GM23338 (cell line): ENCODE results near the gene CPA3. TPM values are rescaled to one million over a fixed set of nuclear protein-coding genes. Genes with fewer than 3 reads are reported as not detected.

Source experiments
- ATAC-seq: fragments of 200-7000 bp; cut with Tn5 transposase; 3 replicates; pipeline ENCODE4 v1.9.1; 2020
- DNase-seq: peaks from one replicate; pipeline ENCODE4 v3.0.0-alpha.2; 2015; ENCODE audit warnings: low spot score
- H2AFZ ChIP-seq: fragments of 200-600 bp; sonication (generic); 2 replicates; pipeline ENCODE4 v1.8.0; 2016; ENCODE audit warnings: antibody characterized with exemption, mild to moderate bottlenecking, moderate library complexity
- H3F3A ChIP-seq: fragments of 200-600 bp; sonication (generic); replicated peaks from 2 replicates; pipeline ENCODE4 v1.8.0; 2017; ENCODE audit warnings: antibody characterized with exemption, mixed run types, low read depth
- H3K27ac ChIP-seq: fragments of 200-600 bp; sonication (generic); 2 replicates; pipeline ENCODE4 v1.6.1; 2016; ENCODE audit warnings: low read depth
- H3K27me3 ChIP-seq: fragments of 200-600 bp; sonication (generic); 2 replicates; pipeline ENCODE4 v1.8.0; 2016; ENCODE audit warnings: mild to moderate bottlenecking, mixed run types, moderate library complexity; ENCODE audit not compliant: insufficient read depth
- H3K36me3 ChIP-seq: fragments of 200-600 bp; sonication (generic); 2 replicates; pipeline ENCODE4 v1.8.0; 2016; ENCODE audit warnings: mild to moderate bottlenecking; ENCODE audit not compliant: insufficient read depth
- H3K4me1 ChIP-seq: fragments of 200-600 bp; sonication (generic); 2 replicates; pipeline ENCODE4 v1.8.0; 2016; ENCODE audit warnings: mild to moderate bottlenecking, moderate library complexity; ENCODE audit not compliant: insufficient read depth
- H3K4me2 ChIP-seq: fragments of 200-600 bp; sonication (generic); 2 replicates; pipeline ENCODE4 v1.7.1; 2017; ENCODE audit warnings: mixed run types
- H3K4me3 ChIP-seq: fragments of 200-600 bp; sonication (generic); 2 replicates; pipeline ENCODE4 v1.6.1; 2016; ENCODE audit warnings: mixed run types
- H3K79me2 ChIP-seq: fragments of 200-600 bp; sonication (generic); replicated peaks from 2 replicates; pipeline ENCODE4 v1.8.0; 2017; ENCODE audit warnings: mild to moderate bottlenecking; ENCODE audit not compliant: insufficient read depth
- H3K9me2 ChIP-seq: fragments of 200-600 bp; sonication (generic); 2 replicates; pipeline ENCODE4 v1.8.0; 2017; ENCODE audit not compliant: insufficient read depth
- H4K20me1 ChIP-seq: fragments of 200-600 bp; sonication (generic); replicated peaks from 2 replicates; pipeline ENCODE4 v1.8.0; 2017; ENCODE audit warnings: mild to moderate bottlenecking; ENCODE audit not compliant: insufficient read depth
- H3K27ac Mint-ChIP-seq: 2 replicates; pipeline ENCODE4 v1.8.0; 2020; ENCODE audit warnings: inconsistent platforms, mild to moderate bottlenecking, moderate library complexity, mixed read lengths
- H3K27me3 Mint-ChIP-seq: 3 replicates; pipeline ENCODE4 v1.8.0; 2022; ENCODE audit warnings: low read depth, mild to moderate bottlenecking, moderate library complexity, mixed read lengths, inconsistent platforms; ENCODE audit not compliant: insufficient read depth, poor library complexity
- H3K36me3 Mint-ChIP-seq: 3 replicates; pipeline ENCODE4 v1.8.0; 2021; ENCODE audit warnings: low read depth, mild to moderate bottlenecking, inconsistent platforms, moderate library complexity, mixed read lengths
- H3K4me1 Mint-ChIP-seq: 3 replicates; pipeline ENCODE4 v1.8.0; 2020; ENCODE audit warnings: mild to moderate bottlenecking, inconsistent platforms, mixed read lengths
- H3K4me3 Mint-ChIP-seq: 3 replicates; pipeline ENCODE4 v1.8.0; 2021; ENCODE audit warnings: moderate library complexity, mild to moderate bottlenecking, inconsistent platforms, mixed read lengths
- H3K9me3 Mint-ChIP-seq: 3 replicates; pipeline ENCODE4 v1.8.0; 2020; ENCODE audit warnings: moderate library complexity, mild to moderate bottlenecking, inconsistent platforms, mixed read lengths
- CREB1 ChIP-seq: fragments of 250-450 bp; sonication (Bioruptor Pico); IDR thresholded peaks from 2 replicates; pipeline ENCODE4 v1.5.0; 2020; ENCODE audit warnings: low read depth, mild to moderate bottlenecking, moderate library complexity
- EZH2 ChIP-seq: fragments of 200-600 bp; sonication (generic); IDR thresholded peaks from one replicate; pipeline ENCODE4 v1.8.0; 2017; ENCODE audit warnings: antibody characterized with exemption, mild to moderate bottlenecking, low read depth; ENCODE audit not compliant: unreplicated experiment
- EZH2phosphoT487 ChIP-seq: fragments of 200-600 bp; sonication (generic); IDR thresholded peaks from one replicate; pipeline ENCODE4 v1.8.1; 2018; ENCODE audit warnings: antibody characterized with exemption; ENCODE audit not compliant: unreplicated experiment
- JUNB ChIP-seq: IDR thresholded peaks from one replicate; pipeline ENCODE4 v1.6.1; 2016; ENCODE audit warnings: antibody characterized with exemption; ENCODE audit not compliant: unreplicated experiment
- NANOG ChIP-seq: IDR thresholded peaks from 2 replicates; pipeline ENCODE4 v1.6.1; 2016; ENCODE audit warnings: antibody characterized with exemption, borderline replicate concordance
- POLR2AphosphoS5 ChIP-seq: IDR thresholded peaks from 2 replicates; pipeline ENCODE4 v1.6.1; 2016; ENCODE audit warnings: antibody characterized with exemption, low read depth
- STAT1 ChIP-seq: IDR thresholded peaks from one replicate; pipeline ENCODE4 v1.6.1; 2016; ENCODE audit warnings: antibody characterized with exemption; ENCODE audit not compliant: unreplicated experiment
- ZNF114 ChIP-seq: fragments of 250-450 bp; sonication (Bioruptor Pico); IDR thresholded peaks from 2 replicates; pipeline ENCODE4 v1.5.0; 2020; ENCODE audit warnings: mild to moderate bottlenecking, moderate library complexity
- ZNF331 ChIP-seq: fragments of 250-450 bp; sonication (Bioruptor Pico); IDR thresholded peaks from 2 replicates; pipeline ENCODE4 v1.5.0; 2020; ENCODE audit warnings: low read depth, mild to moderate bottlenecking, moderate library complexity
- polyA plus RNA-seq: library from polyadenylated mRNA; unstranded; fragments of >200 nt; fragmentation: Nextera tagmentation; extraction: Ambion mirVana; gene quantifications from 2 replicates; pipeline ENCODE4 v1.2.1, GENCODE V29; 2016
- total RNA-seq: library from RNA; depleted of rRNA; stranded (reverse); fragments of >200 nt; shearing (Covaris generic); gene quantifications from 2 replicates; pipeline ENCODE4 v1.2.3, GENCODE V29; 2014
- TF ChIP-seq, protein P1 (sequence below): fragments of 250-450 bp; sonication (Bioruptor Pico); IDR thresholded peaks from 2 replicates; pipeline ENCODE4 v1.5.0; 2020; ENCODE audit warnings: mild to moderate bottlenecking, moderate library complexity
- TF ChIP-seq, protein P2 (sequence below), 2 experiments: fragments of 200-600 bp in 1 of 2; sonication (generic) in 1 of 2; conservative IDR thresholded peaks; 2 replicates each; pipeline versions ENCODE4 v1.5.1 to v1.6.1; 2016 to 2017; ENCODE audit warnings: antibody characterized with exemption in 2 of 2, low read depth in 2 of 2, mild to moderate bottlenecking in 2 of 2, moderate library complexity in 1 of 2
- TF ChIP-seq, protein P3 (sequence below): IDR thresholded peaks from 2 replicates; pipeline ENCODE4 v1.6.1; 2016; ENCODE audit warnings: antibody characterized with exemption
- TF ChIP-seq, protein P4 (sequence below): IDR thresholded peaks from one replicate; pipeline ENCODE4 v1.6.1; 2018; ENCODE audit warnings: antibody characterized with exemption; ENCODE audit not compliant: unreplicated experiment

CPA3 gene
- total and polyA plus RNA-seq, 2 experiments from 2014 or later: not detected

DNA sequence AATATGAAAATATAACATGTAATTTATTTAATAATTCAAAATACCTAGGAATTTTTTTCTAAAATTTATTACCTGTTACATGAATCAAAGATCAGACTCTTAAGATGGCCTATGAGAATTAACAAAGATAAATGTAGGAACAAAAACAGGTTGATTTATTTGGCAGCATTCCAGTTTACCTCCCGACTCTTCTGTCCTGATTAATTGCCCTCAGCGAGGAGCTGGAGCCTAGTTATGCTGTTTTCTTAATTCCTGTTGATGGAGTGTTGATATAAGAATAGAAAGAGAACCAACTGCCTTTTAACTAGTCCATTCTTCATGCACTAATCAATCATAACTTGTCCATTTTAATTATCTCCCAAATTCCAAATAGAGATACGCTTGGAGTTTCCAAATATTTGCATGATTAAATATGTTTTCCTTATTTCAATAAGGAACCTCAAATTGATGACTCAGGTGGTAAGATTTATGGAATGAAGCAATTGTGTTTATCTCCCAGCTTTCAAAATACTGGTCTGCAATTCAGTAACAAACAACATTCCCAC lies 48.0 kb upstream of the CPA3 start:
- Histone ChIP-seq H2AFZ (no peak overlapping the region), H3K4me2 (no peak overlapping the region), H3K36me3 (no peaks in the 10 kb centered on the region), H4K20me1 (no peaks in the 10 kb centered on the region), H3K79me2 (no peaks in the 10 kb centered on the region), H3K27me3 (no peaks in the 10 kb centered on the region), H3F3A (no peaks in the 10 kb centered on the region), H3K4me3 (no peak overlapping the region), H3K27ac (no peak overlapping the region), H3K4me1 (peaks cover 18% of the 10 kb centered on the region), H3K9me2 (no peaks in the 10 kb centered on the region)
- no peaks in the 10 kb centered on the region; the same call in 2 of the 3 replicates for H3K9me3 Mint-ChIP-seq
- no peak for DNase-seq
- TF ChIP-seq POLR2AphosphoS5 (no peak), ZNF331 (no peak), EZH2 (no peak), CREB1 (no peak), NANOG (no peak), ZNF114 (CRISPR knock-in tag) (no peak), STAT1 (no peak), EZH2phosphoT487 (no peak), JUNB (no peak)
- TF ChIP-seq, protein P1, sequence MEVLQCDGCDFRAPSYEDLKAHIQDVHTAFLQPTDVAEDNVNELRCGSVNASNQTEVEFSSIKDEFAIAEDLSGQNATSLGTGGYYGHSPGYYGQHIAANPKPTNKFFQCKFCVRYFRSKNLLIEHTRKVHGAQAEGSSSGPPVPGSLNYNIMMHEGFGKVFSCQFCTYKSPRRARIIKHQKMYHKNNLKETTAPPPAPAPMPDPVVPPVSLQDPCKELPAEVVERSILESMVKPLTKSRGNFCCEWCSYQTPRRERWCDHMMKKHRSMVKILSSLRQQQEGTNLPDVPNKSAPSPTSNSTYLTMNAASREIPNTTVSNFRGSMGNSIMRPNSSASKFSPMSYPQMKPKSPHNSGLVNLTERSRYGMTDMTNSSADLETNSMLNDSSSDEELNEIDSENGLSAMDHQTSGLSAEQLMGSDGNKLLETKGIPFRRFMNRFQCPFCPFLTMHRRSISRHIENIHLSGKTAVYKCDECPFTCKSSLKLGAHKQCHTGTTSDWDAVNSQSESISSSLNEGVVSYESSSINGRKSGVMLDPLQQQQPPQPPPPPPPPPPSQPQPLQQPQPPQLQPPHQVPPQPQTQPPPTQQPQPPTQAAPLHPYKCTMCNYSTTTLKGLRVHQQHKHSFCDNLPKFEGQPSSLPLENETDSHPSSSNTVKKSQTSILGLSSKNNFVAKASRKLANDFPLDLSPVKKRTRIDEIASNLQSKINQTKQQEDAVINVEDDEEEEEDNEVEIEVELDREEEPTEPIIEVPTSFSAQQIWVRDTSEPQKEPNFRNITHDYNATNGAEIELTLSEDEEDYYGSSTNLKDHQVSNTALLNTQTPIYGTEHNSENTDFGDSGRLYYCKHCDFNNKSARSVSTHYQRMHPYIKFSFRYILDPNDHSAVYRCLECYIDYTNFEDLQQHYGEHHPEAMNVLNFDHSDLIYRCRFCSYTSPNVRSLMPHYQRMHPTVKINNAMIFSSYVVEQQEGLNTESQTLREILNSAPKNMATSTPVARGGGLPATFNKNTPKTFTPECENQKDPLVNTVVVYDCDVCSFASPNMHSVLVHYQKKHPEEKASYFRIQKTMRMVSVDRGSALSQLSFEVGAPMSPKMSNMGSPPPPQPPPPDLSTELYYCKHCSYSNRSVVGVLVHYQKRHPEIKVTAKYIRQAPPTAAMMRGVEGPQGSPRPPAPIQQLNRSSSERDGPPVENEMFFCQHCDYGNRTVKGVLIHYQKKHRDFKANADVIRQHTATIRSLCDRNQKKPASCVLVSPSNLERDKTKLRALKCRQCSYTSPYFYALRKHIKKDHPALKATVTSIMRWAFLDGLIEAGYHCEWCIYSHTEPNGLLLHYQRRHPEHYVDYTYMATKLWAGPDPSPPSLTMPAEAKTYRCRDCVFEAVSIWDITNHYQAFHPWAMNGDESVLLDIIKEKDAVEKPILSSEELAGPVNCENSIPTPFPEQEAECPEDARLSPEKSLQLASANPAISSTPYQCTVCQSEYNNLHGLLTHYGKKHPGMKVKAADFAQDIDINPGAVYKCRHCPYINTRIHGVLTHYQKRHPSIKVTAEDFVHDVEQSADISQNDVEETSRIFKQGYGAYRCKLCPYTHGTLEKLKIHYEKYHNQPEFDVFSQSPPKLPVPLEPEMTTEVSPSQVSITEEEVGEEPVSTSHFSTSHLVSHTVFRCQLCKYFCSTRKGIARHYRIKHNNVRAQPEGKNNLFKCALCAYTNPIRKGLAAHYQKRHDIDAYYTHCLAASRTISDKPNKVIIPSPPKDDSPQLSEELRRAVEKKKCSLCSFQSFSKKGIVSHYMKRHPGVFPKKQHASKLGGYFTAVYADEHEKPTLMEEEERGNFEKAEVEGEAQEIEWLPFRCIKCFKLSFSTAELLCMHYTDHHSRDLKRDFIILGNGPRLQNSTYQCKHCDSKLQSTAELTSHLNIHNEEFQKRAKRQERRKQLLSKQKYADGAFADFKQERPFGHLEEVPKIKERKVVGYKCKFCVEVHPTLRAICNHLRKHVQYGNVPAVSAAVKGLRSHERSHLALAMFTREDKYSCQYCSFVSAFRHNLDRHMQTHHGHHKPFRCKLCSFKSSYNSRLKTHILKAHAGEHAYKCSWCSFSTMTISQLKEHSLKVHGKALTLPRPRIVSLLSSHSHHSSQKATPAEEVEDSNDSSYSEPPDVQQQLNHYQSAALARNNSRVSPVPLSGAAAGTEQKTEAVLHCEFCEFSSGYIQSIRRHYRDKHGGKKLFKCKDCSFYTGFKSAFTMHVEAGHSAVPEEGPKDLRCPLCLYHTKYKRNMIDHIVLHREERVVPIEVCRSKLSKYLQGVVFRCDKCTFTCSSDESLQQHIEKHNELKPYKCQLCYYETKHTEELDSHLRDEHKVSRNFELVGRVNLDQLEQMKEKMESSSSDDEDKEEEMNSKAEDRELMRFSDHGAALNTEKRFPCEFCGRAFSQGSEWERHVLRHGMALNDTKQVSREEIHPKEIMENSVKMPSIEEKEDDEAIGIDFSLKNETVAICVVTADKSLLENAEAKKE (CRISPR knock-in tag): no peak
- TF ChIP-seq, protein P2, sequence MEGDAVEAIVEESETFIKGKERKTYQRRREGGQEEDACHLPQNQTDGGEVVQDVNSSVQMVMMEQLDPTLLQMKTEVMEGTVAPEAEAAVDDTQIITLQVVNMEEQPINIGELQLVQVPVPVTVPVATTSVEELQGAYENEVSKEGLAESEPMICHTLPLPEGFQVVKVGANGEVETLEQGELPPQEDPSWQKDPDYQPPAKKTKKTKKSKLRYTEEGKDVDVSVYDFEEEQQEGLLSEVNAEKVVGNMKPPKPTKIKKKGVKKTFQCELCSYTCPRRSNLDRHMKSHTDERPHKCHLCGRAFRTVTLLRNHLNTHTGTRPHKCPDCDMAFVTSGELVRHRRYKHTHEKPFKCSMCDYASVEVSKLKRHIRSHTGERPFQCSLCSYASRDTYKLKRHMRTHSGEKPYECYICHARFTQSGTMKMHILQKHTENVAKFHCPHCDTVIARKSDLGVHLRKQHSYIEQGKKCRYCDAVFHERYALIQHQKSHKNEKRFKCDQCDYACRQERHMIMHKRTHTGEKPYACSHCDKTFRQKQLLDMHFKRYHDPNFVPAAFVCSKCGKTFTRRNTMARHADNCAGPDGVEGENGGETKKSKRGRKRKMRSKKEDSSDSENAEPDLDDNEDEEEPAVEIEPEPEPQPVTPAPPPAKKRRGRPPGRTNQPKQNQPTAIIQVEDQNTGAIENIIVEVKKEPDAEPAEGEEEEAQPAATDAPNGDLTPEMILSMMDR (conservative IDR thresholded peaks at IDR 0.05; ENCODE audit: low read depth in 2 of 2): no peak
- TF ChIP-seq, protein P3, sequence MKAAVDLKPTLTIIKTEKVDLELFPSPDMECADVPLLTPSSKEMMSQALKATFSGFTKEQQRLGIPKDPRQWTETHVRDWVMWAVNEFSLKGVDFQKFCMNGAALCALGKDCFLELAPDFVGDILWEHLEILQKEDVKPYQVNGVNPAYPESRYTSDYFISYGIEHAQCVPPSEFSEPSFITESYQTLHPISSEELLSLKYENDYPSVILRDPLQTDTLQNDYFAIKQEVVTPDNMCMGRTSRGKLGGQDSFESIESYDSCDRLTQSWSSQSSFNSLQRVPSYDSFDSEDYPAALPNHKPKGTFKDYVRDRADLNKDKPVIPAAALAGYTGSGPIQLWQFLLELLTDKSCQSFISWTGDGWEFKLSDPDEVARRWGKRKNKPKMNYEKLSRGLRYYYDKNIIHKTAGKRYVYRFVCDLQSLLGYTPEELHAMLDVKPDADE: no peak
- TF ChIP-seq, protein P4, sequence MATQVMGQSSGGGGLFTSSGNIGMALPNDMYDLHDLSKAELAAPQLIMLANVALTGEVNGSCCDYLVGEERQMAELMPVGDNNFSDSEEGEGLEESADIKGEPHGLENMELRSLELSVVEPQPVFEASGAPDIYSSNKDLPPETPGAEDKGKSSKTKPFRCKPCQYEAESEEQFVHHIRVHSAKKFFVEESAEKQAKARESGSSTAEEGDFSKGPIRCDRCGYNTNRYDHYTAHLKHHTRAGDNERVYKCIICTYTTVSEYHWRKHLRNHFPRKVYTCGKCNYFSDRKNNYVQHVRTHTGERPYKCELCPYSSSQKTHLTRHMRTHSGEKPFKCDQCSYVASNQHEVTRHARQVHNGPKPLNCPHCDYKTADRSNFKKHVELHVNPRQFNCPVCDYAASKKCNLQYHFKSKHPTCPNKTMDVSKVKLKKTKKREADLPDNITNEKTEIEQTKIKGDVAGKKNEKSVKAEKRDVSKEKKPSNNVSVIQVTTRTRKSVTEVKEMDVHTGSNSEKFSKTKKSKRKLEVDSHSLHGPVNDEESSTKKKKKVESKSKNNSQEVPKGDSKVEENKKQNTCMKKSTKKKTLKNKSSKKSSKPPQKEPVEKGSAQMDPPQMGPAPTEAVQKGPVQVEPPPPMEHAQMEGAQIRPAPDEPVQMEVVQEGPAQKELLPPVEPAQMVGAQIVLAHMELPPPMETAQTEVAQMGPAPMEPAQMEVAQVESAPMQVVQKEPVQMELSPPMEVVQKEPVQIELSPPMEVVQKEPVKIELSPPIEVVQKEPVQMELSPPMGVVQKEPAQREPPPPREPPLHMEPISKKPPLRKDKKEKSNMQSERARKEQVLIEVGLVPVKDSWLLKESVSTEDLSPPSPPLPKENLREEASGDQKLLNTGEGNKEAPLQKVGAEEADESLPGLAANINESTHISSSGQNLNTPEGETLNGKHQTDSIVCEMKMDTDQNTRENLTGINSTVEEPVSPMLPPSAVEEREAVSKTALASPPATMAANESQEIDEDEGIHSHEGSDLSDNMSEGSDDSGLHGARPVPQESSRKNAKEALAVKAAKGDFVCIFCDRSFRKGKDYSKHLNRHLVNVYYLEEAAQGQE: no peak
- no peak overlapping the region for H3K4me3 Mint-ChIP-seq
- no peaks in the 10 kb centered on the region for H3K36me3 Mint-ChIP-seq
- ATAC-seq: no peak
- H3K27me3 Mint-ChIP-seq: peaks cover 3% of the 10 kb centered on the region
- H3K27ac Mint-ChIP-seq: no peak overlapping the region
- H3K4me1 Mint-ChIP-seq: peaks cover 20% of the 10 kb centered on the region
